22Rv1 (cell line): ENCODE measurements around the gene FANCC.

Experiments used
- H3K27ac ChIP-seq: fragments of 450-650 bp; 2 replicates; pipeline ENCODE4 v1.5.1; 2017
- CTCF ChIP-seq: fragments of 450-650 bp; IDR thresholded peaks from 2 replicates; pipeline ENCODE4 v1.5.1; 2017; ENCODE audit warnings: mild to moderate bottlenecking
- ZFX ChIP-seq: fragments of 450-650 bp; IDR thresholded peaks from 2 replicates; pipeline ENCODE4 v1.6.1; 2017; ENCODE audit warnings: antibody characterized with exemption, borderline replicate concordance

The FANCC gene

GRCh38 chr9:95086564-95086955 lies 230.9 kb downstream of the FANCC start:
- H3K27ac ChIP-seq = peak overlapping the region; percentile 13; the same call in 1 of the 2 replicates
- TF ChIP-seq ZFX = no peak
- no peak for TF ChIP-seq CTCF

- peak overlapping the region; percentile 13; the same call in 1 of the 2 replicates for H3K27ac ChIP-seq
- TF ChIP-seq ZFX = no peak
- no peak for TF ChIP-seq CTCF
Observed at GRCh38 chr9:95085861-95086563, 231.5 kb downstream of the FANCC start.

GRCh38 chr9:95085036-95085770 lies 232.3 kb downstream of the FANCC start:
- H3K27ac ChIP-seq = no peak overlapping the region
- TF ChIP-seq ZFX (no peak), CTCF (no peak)

- TF ChIP-seq ZFX = no peak
- no peak for TF ChIP-seq CTCF
- H3K27ac ChIP-seq = 0 out of 2 replicates have a peak overlapping the region, but pooled peaks have one; percentile 1
Observed at GRCh38 chr9:95084254-95084934, 233.1 kb downstream of the FANCC start.

GRCh38 chr9:95083086-95083768 lies 234.3 kb downstream of the FANCC start:
- 0 out of 2 replicates have a peak overlapping the region, but pooled peaks have one; percentile 1 for H3K27ac ChIP-seq
- no peak for TF ChIP-seq ZFX
- TF ChIP-seq CTCF = no peak

GRCh38 chr9:95082401-95083084 lies 235.0 kb downstream of the FANCC start:
- TF ChIP-seq CTCF (no peak), ZFX (no peak)

More at GRCh38 chr9:95082401-95083084, 235.0 kb downstream of the FANCC start:
- peak overlapping the region; percentile 26 for H3K27ac ChIP-seq
